ENCODE measurements around the gene PDHB. TPM values are rescaled to one million over a fixed set of nuclear protein-coding genes. Genes with fewer than 3 reads are reported as not detected.
"Not testable (repeated sequence)": the region's sequence is repeated elsewhere in the genome, so short reads cannot be mapped to it uniquely, and the experiment has no call there.

PDHB gene
- total RNA-seq, 4 donors from 2014 or later, result 131 to 195 (median 169) TPM

DNA sequence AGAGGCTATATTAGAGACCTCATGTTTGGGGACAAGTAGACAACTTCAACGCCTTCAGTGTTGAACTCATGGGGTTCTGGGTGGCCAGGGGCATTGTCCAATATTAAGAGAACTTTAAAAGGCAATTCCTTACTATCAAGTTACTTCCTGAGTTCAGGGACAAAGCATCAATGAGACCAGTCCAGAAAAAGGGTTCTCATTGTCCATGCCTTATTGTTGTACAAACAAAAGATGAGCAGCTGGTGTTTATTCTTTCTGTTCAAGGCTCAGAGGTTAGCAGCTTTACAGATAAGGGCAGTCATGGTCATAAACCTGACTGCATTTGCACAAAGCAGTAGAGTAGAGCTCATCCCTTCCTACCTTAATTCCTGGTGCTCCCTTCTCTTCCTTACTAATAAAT lies 18.5 kb upstream of the PDHB start:
- intact Hi-C loops (cut with DNase I; ENCODE audit: low total_unique reads), result no loop called here
- TF ChIP-seq POLR2A (IDR thresholded peaks at IDR 0.05), result no peak
- TF ChIP-seq, protein P1, sequence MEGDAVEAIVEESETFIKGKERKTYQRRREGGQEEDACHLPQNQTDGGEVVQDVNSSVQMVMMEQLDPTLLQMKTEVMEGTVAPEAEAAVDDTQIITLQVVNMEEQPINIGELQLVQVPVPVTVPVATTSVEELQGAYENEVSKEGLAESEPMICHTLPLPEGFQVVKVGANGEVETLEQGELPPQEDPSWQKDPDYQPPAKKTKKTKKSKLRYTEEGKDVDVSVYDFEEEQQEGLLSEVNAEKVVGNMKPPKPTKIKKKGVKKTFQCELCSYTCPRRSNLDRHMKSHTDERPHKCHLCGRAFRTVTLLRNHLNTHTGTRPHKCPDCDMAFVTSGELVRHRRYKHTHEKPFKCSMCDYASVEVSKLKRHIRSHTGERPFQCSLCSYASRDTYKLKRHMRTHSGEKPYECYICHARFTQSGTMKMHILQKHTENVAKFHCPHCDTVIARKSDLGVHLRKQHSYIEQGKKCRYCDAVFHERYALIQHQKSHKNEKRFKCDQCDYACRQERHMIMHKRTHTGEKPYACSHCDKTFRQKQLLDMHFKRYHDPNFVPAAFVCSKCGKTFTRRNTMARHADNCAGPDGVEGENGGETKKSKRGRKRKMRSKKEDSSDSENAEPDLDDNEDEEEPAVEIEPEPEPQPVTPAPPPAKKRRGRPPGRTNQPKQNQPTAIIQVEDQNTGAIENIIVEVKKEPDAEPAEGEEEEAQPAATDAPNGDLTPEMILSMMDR (IDR thresholded peaks at IDR 0.05 in 4 of 5, conservative IDR thresholded peaks at IDR 0.05 in 1 of 5), result no peak
- Histone ChIP-seq H3K27ac (no peak overlapping the region), H3K4me3 (no peak overlapping the region), H3K4me1 (no peaks in the 10 kb centered on the region), H3K27me3 (no peaks in the 10 kb centered on the region), H3K9me3 (no peaks in the 10 kb centered on the region), H3K36me3 (peaks cover 0 to 8% of the 10 kb centered on the region in 2 donors)
- ATAC-seq (no peak), DNase-seq (no peak)
- in situ Hi-C loops (cut with MboI; ENCODE audit: low sequenced_read_pairs in 4 of 4), result no loop called here

GRCh38 chr3:58441514-58442450 lies 8.2 kb upstream of the PDHB start:
- intact Hi-C loops (cut with DNase I; ENCODE audit: low total_unique reads), result no loop called here
- DNase-seq (no peak), ATAC-seq (no peak)
- Histone ChIP-seq H3K27ac (no peak overlapping the region), H3K36me3 (no peaks in the 10 kb centered on the region), H3K9me3 (no peaks in the 10 kb centered on the region), H3K4me1 (no peaks in the 10 kb centered on the region), H3K4me3 (no peak overlapping the region), H3K27me3 (no peaks in the 10 kb centered on the region)
- in situ Hi-C loops (cut with MboI; ENCODE audit: low sequenced_read_pairs in 4 of 4), result no loop called here
- TF ChIP-seq, protein P1 (IDR thresholded peaks at IDR 0.05 in 4 of 5, conservative IDR thresholded peaks at IDR 0.05 in 1 of 5), result no peak
- TF ChIP-seq POLR2A (IDR thresholded peaks at IDR 0.05), result no peak

GRCh38 chr3:58440996-58441355 lies 7.3 kb upstream of the PDHB start:
- H3K27ac ChIP-seq; DNase-seq; intact Hi-C loops (cut with DNase I; ENCODE audit: low total_unique reads); H3K9me3 ChIP-seq; in situ Hi-C loops (cut with MboI; ENCODE audit: low sequenced_read_pairs in 4 of 4); H3K27me3 ChIP-seq; H3K36me3 ChIP-seq; H3K4me3 ChIP-seq; H3K4me1 ChIP-seq; ATAC-seq: not testable (repeated sequence)

DNA sequence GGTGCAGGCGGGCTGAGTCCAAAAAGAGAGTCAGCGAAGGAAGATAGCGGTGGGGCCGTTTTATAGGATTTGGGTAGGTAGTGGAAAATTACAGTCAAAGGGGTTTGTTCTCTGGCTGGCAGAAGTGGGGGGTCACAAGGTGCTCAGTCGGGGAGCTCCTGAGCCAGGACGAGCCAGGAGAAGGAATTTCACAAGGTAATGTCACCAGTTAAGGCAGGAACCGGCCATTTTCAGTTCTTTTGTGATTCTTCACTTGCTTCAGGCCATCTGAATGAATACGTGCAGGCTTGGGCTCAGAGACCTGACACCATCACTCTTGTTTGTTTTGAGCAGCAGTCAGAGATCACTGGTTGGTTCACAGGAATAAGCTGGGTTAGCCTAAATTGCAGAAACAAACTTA lies 3.6 kb upstream of the PDHB start:
- intact Hi-C loops (cut with DNase I; ENCODE audit: low total_unique reads), result not testable (repeated sequence)

GRCh38 chr3:58434990-58435389 lies 1.4 kb upstream of the PDHB start:
- intact Hi-C loops (cut with DNase I; ENCODE audit: low total_unique reads) (loop anchor here (1.0 to 5.0 kb wide), 3 partner anchors 28 to 198 kb away; partner anchors contain the start of genes ABHD6, HTD2 and RPP14), in situ Hi-C loops (cut with MboI; ENCODE audit: low sequenced_read_pairs in 4 of 4) (no loop called here)
- no peaks in the 10 kb centered on the region for H3K9me3 ChIP-seq
- H3K4me1 ChIP-seq, result peaks cover 20 to 23% of the 10 kb centered on the region in 2 donors
- H3K27ac ChIP-seq, result peak overlapping the region in 1 of 4 donors; percentile 91
- DNase-seq (no peak), ATAC-seq (no peak)
- H3K36me3 ChIP-seq, result peaks cover 0 to 22% of the 10 kb centered on the region in 2 donors
- no peak overlapping the region for H3K4me3 ChIP-seq
- no peaks in the 10 kb centered on the region for H3K27me3 ChIP-seq
- TF ChIP-seq POLR2A (IDR thresholded peaks at IDR 0.05), result no peak
- TF ChIP-seq, protein P1 (IDR thresholded peaks at IDR 0.05 in 4 of 5, conservative IDR thresholded peaks at IDR 0.05 in 1 of 5), result no peak

More for the DNA sequence above, 3.6 kb upstream of the PDHB start:
- H3K27ac ChIP-seq; ATAC-seq; DNase-seq; H3K36me3 ChIP-seq; H3K4me3 ChIP-seq; in situ Hi-C loops (cut with MboI; ENCODE audit: low sequenced_read_pairs in 4 of 4); H3K9me3 ChIP-seq; H3K27me3 ChIP-seq: not testable (repeated sequence)
- peaks cover 12 to 17% of the 10 kb centered on the region in 2 donors for H3K4me1 ChIP-seq
